Ectodermal cell (in vitro differentiated cells): ENCODE data around the gene CTSK.
"Not testable (repeated sequence)": the region's sequence is repeated elsewhere in the genome, so short reads cannot be mapped to it uniquely, and the experiment has no call there.

ENCODE experiments used
- H3K27ac ChIP-seq: 2 replicates; pipeline ENCODE4 v1.7.0; 2013; ENCODE audit warnings: mild to moderate bottlenecking, low read depth, low read length; ENCODE audit not compliant: insufficient read depth, poor library complexity, severe bottlenecking
- H3K27me3 ChIP-seq: 2 replicates; pipeline ENCODE4 v1.7.0; 2013; ENCODE audit warnings: mild to moderate bottlenecking, low read length; ENCODE audit not compliant: insufficient read depth, control insufficient read depth, poor library complexity, severe bottlenecking
- H3K36me3 ChIP-seq: one replicate; pipeline ENCODE4 v1.7.0; 2013; ENCODE audit warnings: low read length; ENCODE audit not compliant: control insufficient read depth, insufficient read depth
- H3K4me1 ChIP-seq: one replicate; pipeline ENCODE4 v1.7.0; 2013; ENCODE audit warnings: low read length; ENCODE audit not compliant: control insufficient read depth, insufficient read depth
- H3K4me3 ChIP-seq: 2 replicates; pipeline ENCODE4 v1.7.0; 2013; ENCODE audit warnings: low read depth, low read length, control low read depth; ENCODE audit not compliant: insufficient read depth
- H3K9me3 ChIP-seq: 2 replicates; pipeline ENCODE4 v1.7.0; 2013; ENCODE audit warnings: mild to moderate bottlenecking, low read length, moderate library complexity; ENCODE audit not compliant: control insufficient read depth
- WGBS, 2 experiments: methylation state at CpG; one replicate each; pipeline ENCODE4 v1.1.7; 2013; ENCODE audit warnings: missing lambda C conversion rate in 2 of 2; 5-methylcytosine and 5-hydroxymethylcytosine counted together

Gene CTSK

GRCh38 chr1:150807249-150808023 is 624 bp downstream of the CTSK start:
- no peaks in the 10 kb centered on the region for H3K9me3 ChIP-seq
- 75 to 83% methylated on average over 5 to 7 of the region's 7 CpGs for WGBS, 2 experiments
- peaks cover 5% of the 10 kb centered on the region for H3K4me1 ChIP-seq
- peaks cover 14% of the 10 kb centered on the region for H3K36me3 ChIP-seq
- H3K4me3 ChIP-seq = no peak overlapping the region
- H3K27me3 ChIP-seq = no peaks in the 10 kb centered on the region
- H3K27ac ChIP-seq = no peak overlapping the region

- 90 to 96% methylated on average over 2 to 4 of the region's 4 CpGs for WGBS, 2 experiments
These were observed 2.2 kb downstream of the CTSK start for GRCh38 chr1:150805899-150806298.

DNA sequence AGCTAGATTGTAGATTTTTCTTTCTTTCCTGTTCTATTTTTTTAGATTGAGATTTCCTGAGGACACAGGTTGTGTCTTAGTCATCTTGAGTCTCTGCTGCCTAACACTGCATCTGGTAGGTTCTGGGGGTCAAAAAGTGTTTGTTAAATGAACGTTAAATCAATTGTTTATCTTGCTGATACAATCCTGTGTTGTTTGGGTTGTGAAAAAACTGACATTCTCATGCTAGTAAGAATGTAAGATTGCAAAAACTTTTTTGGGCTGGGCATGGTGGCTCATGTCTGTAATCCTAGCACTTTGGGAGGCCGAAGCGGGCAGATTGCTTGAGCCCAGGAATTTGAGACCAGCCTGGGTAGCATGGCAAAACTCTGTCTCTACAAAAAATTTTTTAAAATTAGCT is 3.4 kb downstream of the CTSK start:
- H3K9me3 ChIP-seq = no peaks in the 10 kb centered on the region
- peaks cover 10% of the 10 kb centered on the region for H3K4me1 ChIP-seq
- no peak overlapping the region for H3K4me3 ChIP-seq
- H3K27me3 ChIP-seq = no peaks in the 10 kb centered on the region
- no peak overlapping the region for H3K27ac ChIP-seq
- no peaks in the 10 kb centered on the region for H3K36me3 ChIP-seq
- 93 to 94% methylated on average over 3 of the region's 3 CpGs for WGBS, 2 experiments

More at GRCh38 chr1:150805899-150806298, 2.2 kb downstream of the CTSK start:
- no peaks in the 10 kb centered on the region for H3K36me3 ChIP-seq
- H3K4me1 ChIP-seq = peaks cover 5% of the 10 kb centered on the region
- no peaks in the 10 kb centered on the region for H3K9me3 ChIP-seq
- no peak overlapping the region for H3K27ac ChIP-seq
- no peak overlapping the region for H3K4me3 ChIP-seq
- H3K27me3 ChIP-seq = no peaks in the 10 kb centered on the region

GRCh38 chr1:150799089-150799488 is 9.0 kb downstream of the CTSK start:
- Histone ChIP-seq H3K4me1 (peaks cover 22% of the 10 kb centered on the region), H3K4me3 (no peak overlapping the region), H3K36me3 (no peaks in the 10 kb centered on the region), H3K9me3 (no peaks in the 10 kb centered on the region), H3K27me3 (no peaks in the 10 kb centered on the region), H3K27ac (no peak overlapping the region)
- WGBS, 2 experiments = 94% methylated on average over 5 of the region's 5 CpGs

GRCh38 chr1:150798525-150798924 is 9.5 kb downstream of the CTSK start:
- no peak overlapping the region for H3K4me3 ChIP-seq
- H3K27me3 ChIP-seq = no peaks in the 10 kb centered on the region
- no peaks in the 10 kb centered on the region for H3K36me3 ChIP-seq
- 75 to 78% methylated on average over 4 of the region's 4 CpGs for WGBS, 2 experiments
- H3K27ac ChIP-seq = no peak overlapping the region
- H3K4me1 ChIP-seq = peaks cover 22% of the 10 kb centered on the region
- no peaks in the 10 kb centered on the region for H3K9me3 ChIP-seq

GRCh38 chr1:150796374-150796773 is 11.7 kb downstream of the CTSK start:
- no peaks in the 10 kb centered on the region for H3K36me3 ChIP-seq
- H3K4me1 ChIP-seq = peaks cover 22% of the 10 kb centered on the region
- H3K9me3 ChIP-seq = no peaks in the 10 kb centered on the region
- H3K27ac ChIP-seq = no peak overlapping the region
- WGBS, 2 experiments = 95 to 96% methylated on average over 3 of the region's 3 CpGs
- H3K27me3 ChIP-seq = no peaks in the 10 kb centered on the region
- no peak overlapping the region for H3K4me3 ChIP-seq

GRCh38 chr1:150793778-150794177 is 14.3 kb downstream of the CTSK start:
- H3K27ac ChIP-seq, H3K9me3 ChIP-seq, H3K4me1 ChIP-seq, H3K36me3 ChIP-seq, H3K4me3 ChIP-seq, H3K27me3 ChIP-seq: not testable (repeated sequence)
- WGBS, 2 experiments = 83 to 93% methylated on average over 2 to 3 of the region's 3 CpGs

- no peak overlapping the region for H3K4me3 ChIP-seq
- no peak overlapping the region for H3K27ac ChIP-seq
- no peaks in the 10 kb centered on the region for H3K9me3 ChIP-seq
- H3K36me3 ChIP-seq = no peaks in the 10 kb centered on the region
- 90 to 96% methylated on average over 1 of the region's 1 CpG for WGBS, 2 experiments
- H3K27me3 ChIP-seq = no peaks in the 10 kb centered on the region
- peaks cover 3% of the 10 kb centered on the region for H3K4me1 ChIP-seq
These were observed 14.8 kb downstream of the CTSK start for GRCh38 chr1:150793221-150793620.

DNA sequence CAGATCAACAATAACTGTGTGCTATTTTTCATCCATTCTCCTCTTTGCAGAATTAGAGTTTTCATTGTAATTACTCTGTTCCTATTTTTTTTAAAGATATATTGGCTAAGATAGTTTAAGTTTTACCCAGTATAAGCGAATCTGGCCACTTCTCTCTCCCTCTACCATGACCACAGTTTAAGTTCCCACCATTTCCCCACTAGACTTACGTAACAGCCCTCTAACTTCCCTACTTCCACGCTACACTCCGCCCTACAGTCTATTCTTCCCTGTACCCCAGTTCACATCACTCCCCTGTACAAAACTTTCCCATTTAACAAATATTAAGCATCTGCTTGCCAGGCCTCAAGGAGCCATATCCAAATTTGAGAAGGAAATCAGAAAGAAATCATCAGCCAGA is 16.5 kb downstream of the CTSK start:
- H3K4me3 ChIP-seq = no peak overlapping the region
- whole genome bisulfite sequencing, 2 experiments = 91 to 92% methylated on average over 4 of the region's 4 CpGs
- H3K4me1 ChIP-seq = no peaks in the 10 kb centered on the region
- H3K36me3 ChIP-seq = no peaks in the 10 kb centered on the region
- H3K27me3 ChIP-seq = no peaks in the 10 kb centered on the region
- no peak overlapping the region for H3K27ac ChIP-seq
- H3K9me3 ChIP-seq = no peaks in the 10 kb centered on the region

- Histone ChIP-seq H3K36me3 (no peaks in the 10 kb centered on the region), H3K4me1 (no peaks in the 10 kb centered on the region), H3K9me3 (no peaks in the 10 kb centered on the region), H3K27ac (no peak overlapping the region), H3K4me3 (no peak overlapping the region), H3K27me3 (no peaks in the 10 kb centered on the region)
- 85 to 88% methylated on average over 4 of the region's 4 CpGs for WGBS, 2 experiments
These were observed 18.7 kb downstream of the CTSK start for GRCh38 chr1:150789396-150789795.
